Measurements from ENCODE around the gene RNASE8.

DNA sequence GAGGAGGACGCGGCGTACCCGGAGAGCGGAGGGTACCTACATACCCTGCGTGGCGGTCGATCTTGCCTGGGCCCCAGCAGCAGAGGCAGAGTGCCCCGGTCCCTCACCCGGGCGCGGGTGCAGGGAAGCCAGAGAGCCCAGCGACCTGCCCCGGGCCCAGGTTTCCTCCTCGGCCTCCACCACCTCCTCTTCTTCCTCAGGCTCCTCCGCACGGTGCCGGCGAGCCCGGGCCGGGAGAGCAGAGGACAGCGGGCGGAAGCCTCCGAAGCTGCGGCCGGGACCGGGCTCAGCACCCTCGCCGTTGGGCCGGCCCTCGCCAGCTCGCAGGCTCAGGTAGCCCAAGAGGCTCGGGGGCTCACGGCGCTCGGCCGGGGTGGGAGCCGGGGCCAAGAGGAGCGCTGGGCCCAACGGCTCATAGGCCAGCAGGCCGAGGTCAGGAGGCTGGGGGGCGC, 34.2 kb downstream of the RNASE8 start:
- TF ChIP-seq, protein P1, sequence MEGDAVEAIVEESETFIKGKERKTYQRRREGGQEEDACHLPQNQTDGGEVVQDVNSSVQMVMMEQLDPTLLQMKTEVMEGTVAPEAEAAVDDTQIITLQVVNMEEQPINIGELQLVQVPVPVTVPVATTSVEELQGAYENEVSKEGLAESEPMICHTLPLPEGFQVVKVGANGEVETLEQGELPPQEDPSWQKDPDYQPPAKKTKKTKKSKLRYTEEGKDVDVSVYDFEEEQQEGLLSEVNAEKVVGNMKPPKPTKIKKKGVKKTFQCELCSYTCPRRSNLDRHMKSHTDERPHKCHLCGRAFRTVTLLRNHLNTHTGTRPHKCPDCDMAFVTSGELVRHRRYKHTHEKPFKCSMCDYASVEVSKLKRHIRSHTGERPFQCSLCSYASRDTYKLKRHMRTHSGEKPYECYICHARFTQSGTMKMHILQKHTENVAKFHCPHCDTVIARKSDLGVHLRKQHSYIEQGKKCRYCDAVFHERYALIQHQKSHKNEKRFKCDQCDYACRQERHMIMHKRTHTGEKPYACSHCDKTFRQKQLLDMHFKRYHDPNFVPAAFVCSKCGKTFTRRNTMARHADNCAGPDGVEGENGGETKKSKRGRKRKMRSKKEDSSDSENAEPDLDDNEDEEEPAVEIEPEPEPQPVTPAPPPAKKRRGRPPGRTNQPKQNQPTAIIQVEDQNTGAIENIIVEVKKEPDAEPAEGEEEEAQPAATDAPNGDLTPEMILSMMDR (IDR thresholded peaks at IDR 0.05): no peak
- no peak for TF ChIP-seq EP300 (IDR thresholded peaks at IDR 0.05)
- no peak for TF ChIP-seq POLR2A (IDR thresholded peaks at IDR 0.05)
- TF ChIP-seq POLR2AphosphoS5 (IDR thresholded peaks at IDR 0.05): no peak

Measured in sigmoid colon (tissue), 4 donors.